NCI-H345 (cell line): ENCODE results near the gene PLEKHH1.

Experiments used
- DNase-seq: peaks from one replicate; lab custom pipeline; 2025; lab: John Stamatoyannopoulos, UW

Gene PLEKHH1

GRCh38 chr14:67567654-67568053 is 34.6 kb downstream of the PLEKHH1 start:
- DNase-seq, result no peak

GRCh38 chr14:67569011-67569650 is 36.0 kb downstream of the PLEKHH1 start:
- no peak for DNase-seq

- no peak for DNase-seq
These were observed 36.7 kb downstream of the PLEKHH1 start for GRCh38 chr14:67569651-67570290.

- no peak for DNase-seq
These were observed 37.4 kb downstream of the PLEKHH1 start for GRCh38 chr14:67570453-67570852.

- DNase-seq, result peak; percentile 52
These were observed 38.3 kb downstream of the PLEKHH1 start for GRCh38 chr14:67571275-67571990.

- no peak for DNase-seq
These were observed 38.9 kb downstream of the PLEKHH1 start for GRCh38 chr14:67571991-67572323.

GRCh38 chr14:67572608-67573007 is 39.5 kb downstream of the PLEKHH1 start:
- DNase-seq, result no peak

GRCh38 chr14:67573228-67574010 is 40.3 kb downstream of the PLEKHH1 start:
- DNase-seq, result no peak

GRCh38 chr14:67574156-67574555 is 41.1 kb downstream of the PLEKHH1 start:
- no peak for DNase-seq

GRCh38 chr14:67574806-67575205 is 41.7 kb downstream of the PLEKHH1 start:
- DNase-seq, result no peak

- no peak for DNase-seq
These were observed 42.6 kb downstream of the PLEKHH1 start for GRCh38 chr14:67575684-67576083.

- DNase-seq, result no peak
These were observed 43.3 kb downstream of the PLEKHH1 start for GRCh38 chr14:67576216-67576955.

- no peak for DNase-seq
These were observed 44.2 kb downstream of the PLEKHH1 start for GRCh38 chr14:67577181-67577808.

GRCh38 chr14:67577909-67578749 is 45.0 kb downstream of the PLEKHH1 start:
- DNase-seq, result no peak

GRCh38 chr14:67579040-67579439 is 46.0 kb downstream of the PLEKHH1 start:
- no peak for DNase-seq

GRCh38 chr14:67579636-67580035 is 46.5 kb downstream of the PLEKHH1 start:
- DNase-seq, result no peak

- DNase-seq, result no peak
These were observed 47.5 kb downstream of the PLEKHH1 start for GRCh38 chr14:67580336-67581171.

GRCh38 chr14:67581643-67582042 is 48.6 kb downstream of the PLEKHH1 start:
- DNase-seq, result no peak

- no peak for DNase-seq
These were observed 49.0 kb downstream of the PLEKHH1 start for GRCh38 chr14:67582061-67582460.
